ENCODE data around the gene IVD.
"Not testable (repeated sequence)": the region's sequence is repeated elsewhere in the genome, so short reads cannot be mapped to it uniquely, and the experiment has no call there.

IVD gene

GRCh38 chr15:40439960-40440742 lies 34.6 kb downstream of the IVD start:
- DNase-seq, result peak; percentile 55

- peak; percentile 92 for DNase-seq
These were observed 35.4 kb downstream of the IVD start, which contains the start of gene BAHD1 for GRCh38 chr15:40440743-40441564. TSS of gene BAHD1 (plus strand) at chr15:40440953. CDS start at chr15:40458465, 17,512 bp downstream.

- DNase-seq, result peak; percentile 14
These were observed 36.3 kb downstream of the IVD start for GRCh38 chr15:40441565-40442531.

DNA sequence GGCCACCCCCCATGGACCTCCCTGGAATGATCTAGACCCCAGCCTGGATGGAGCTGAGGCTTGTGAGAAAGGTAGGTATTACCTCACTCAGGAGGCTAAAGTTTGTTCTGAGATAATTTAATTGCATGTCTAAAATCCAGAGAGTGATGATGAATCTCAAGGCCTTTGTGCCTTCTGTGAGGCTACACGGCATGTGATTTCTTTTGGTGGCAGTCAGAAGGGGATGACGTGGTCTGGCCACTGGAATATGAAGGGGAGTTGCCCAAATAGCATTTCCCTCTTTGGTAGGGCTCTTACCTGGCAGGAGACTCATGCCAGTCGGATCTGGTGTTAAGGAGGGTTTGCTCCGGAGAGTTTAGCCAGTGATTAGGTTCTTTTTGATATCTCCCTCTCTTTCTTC lies 37.7 kb downstream of the IVD start:
- DNase-seq, result no peak

- no peak for DNase-seq
These were observed 38.3 kb downstream of the IVD start for GRCh38 chr15:40443846-40444245.

- DNase-seq, result no peak
These were observed 39.1 kb downstream of the IVD start for GRCh38 chr15:40444736-40445135.

GRCh38 chr15:40445421-40445922 lies 39.9 kb downstream of the IVD start:
- no peak for DNase-seq

- DNase-seq, result no peak
These were observed 40.5 kb downstream of the IVD start for GRCh38 chr15:40446144-40446543.

GRCh38 chr15:40448354-40448753 lies 42.8 kb downstream of the IVD start:
- no peak for DNase-seq

- no peak for DNase-seq
These were observed 43.7 kb downstream of the IVD start for GRCh38 chr15:40449275-40449674.

DNA sequence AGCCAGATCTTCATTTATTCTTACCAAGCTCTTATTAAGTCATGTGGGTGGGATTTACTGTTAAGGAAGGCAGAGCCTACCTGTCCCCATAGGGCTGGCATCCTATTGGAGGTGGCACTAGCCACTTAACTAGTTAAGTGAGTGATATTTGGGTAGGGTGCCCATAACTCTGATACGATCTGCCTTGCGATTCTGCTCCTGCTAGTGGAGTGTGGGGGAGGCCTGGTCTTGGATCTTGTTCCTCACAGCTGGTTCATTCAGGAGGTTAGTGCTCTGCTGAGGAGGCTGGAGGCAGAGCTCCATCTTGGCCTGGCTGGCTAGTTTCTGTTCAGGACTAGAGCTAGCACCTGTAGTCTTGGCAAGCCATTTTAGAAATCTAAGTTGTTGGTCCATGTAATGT lies 44.5 kb downstream of the IVD start:
- no peak for DNase-seq

GRCh38 chr15:40451527-40452158 lies 46.0 kb downstream of the IVD start:
- no peak for DNase-seq

DNA sequence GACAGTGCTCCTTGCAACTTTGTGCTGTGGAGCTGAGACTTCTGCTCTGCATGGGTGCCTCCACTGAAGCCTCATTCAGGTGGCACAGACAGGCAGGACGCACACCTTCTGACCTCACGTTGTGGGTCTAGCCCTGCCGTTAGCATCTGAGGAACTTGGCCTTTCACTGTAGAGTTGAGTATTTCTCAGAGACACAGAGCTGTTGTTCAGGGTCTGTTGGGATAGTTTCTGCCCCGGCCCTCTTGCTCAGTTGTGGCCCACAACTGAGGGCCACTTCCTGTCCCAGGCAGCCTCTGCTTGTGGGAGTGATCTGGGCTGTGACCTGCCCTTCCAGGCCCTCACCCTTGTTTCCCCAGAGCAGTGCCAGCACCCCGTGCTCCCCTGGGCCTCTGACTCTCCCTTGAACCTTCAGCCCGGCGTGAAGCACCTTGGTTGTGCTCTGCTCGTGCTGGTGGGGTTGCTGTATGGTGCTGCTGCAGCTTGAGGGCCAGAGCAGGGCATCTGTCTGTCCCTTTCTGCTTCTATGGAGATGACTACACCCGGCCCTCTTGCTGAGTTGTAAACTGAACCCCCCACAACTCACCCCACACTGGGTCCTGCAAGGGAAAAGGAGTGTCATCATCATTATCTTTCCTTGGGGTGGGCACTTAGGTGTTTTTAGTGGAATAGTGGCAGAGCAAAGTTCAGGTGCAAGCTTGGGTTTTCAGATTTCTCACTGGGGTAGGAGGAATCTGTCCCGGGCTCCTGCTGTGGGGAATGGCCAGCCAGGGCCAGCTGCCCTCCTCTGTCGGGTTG lies 46.9 kb downstream of the IVD start:
- DNase-seq, result no peak

GRCh38 chr15:40453941-40454340 lies 48.3 kb downstream of the IVD start:
- DNase-seq, result not testable (repeated sequence)

- no peak for DNase-seq
These were observed 49.4 kb downstream of the IVD start for GRCh38 chr15:40454904-40455391.

GRCh38 chr15:40456299-40456712 lies 50.7 kb downstream of the IVD start:
- DNase-seq, result no peak

GRCh38 chr15:40456738-40457137 lies 51.1 kb downstream of the IVD start:
- DNase-seq, result no peak

GRCh38 chr15:40458495-40459371 lies 53.1 kb downstream of the IVD start:
- no peak for DNase-seq

- no peak for DNase-seq
These were observed 53.9 kb downstream of the IVD start for GRCh38 chr15:40459391-40460015.

DNA sequence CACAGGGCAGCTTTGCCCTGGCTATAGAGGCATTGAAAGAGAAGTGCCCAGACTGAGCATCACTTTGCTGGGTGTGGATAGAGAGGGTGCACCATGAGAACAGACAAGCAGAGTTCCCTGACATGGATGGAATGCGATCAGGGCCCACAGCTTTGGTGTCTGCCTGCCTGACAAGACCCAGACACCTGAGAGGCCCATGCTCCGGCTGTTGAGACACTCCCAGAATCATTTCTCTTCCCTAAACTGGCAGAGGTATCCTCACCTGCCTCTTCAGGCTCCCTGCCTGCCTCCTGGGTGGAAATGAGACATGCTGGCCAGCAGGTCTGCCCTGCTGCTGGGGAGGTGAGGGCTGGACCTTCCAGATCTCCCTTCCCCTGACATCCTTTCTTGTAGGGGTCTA lies 54.8 kb downstream of the IVD start:
- DNase-seq, result no peak

All from RPMI8226 (cell line).